RWPE1 (cell line): ENCODE results near the gene CWC15.
"Not testable (repeated sequence)": the region's sequence is repeated elsewhere in the genome, so short reads cannot be mapped to it uniquely, and the experiment has no call there.

Experiments used
- CTCF ChIA-PET: fragments of 350-600 bp; sonication (Branson Sonifier 250); formaldehyde crosslinking; extraction: SDS; loops from one replicate; lab custom pipeline; 2021; lab: Yijun Ruan, JAX
- POLR2A ChIA-PET: fragments of 400-600 bp; formaldehyde crosslinking; extraction: SDS; loops from one replicate; lab custom pipeline; 2020; ENCODE audit warnings: antibody characterized with exemption; ENCODE audit not compliant: low non-redundant PET; lab: Yijun Ruan, JAX
- DNase-seq: peaks from one replicate; pipeline ENCODE4 v3.0.0; 2012; ENCODE audit warnings: low spot score
- H3K27ac ChIP-seq: fragments of 450-650 bp; 2 replicates; pipeline ENCODE4 v1.5.1; 2017
- CTCF ChIP-seq: fragments of 450-650 bp; conservative IDR thresholded peaks from 2 replicates; pipeline ENCODE4 v1.5.1; 2017; ENCODE audit warnings: low read depth, mild to moderate bottlenecking

Gene CWC15

GRCh38 chr11:94932503-94932902 lies 40.9 kb downstream of the CWC15 start:
- no peak for DNase-seq
- CTCF ChIA-PET = interaction anchor here (0.6 to 0.7 kb wide), 2 partner anchors 62 to 879 kb away, joined by 3 to 4 read pairs; no protein-coding TSS in a partner anchor
- POLR2A ChIA-PET = no interaction called here
- TF ChIP-seq CTCF = no peak
- no peak overlapping the region for H3K27ac ChIP-seq

GRCh38 chr11:94932072-94932471 lies 41.3 kb downstream of the CWC15 start:
- H3K27ac ChIP-seq, POLR2A ChIA-PET, DNase-seq: not testable (repeated sequence)
- CTCF ChIA-PET = interaction anchor here (0.5 to 0.6 kb wide), 2 partner anchors 103 to 879 kb away, joined by 3 to 4 read pairs; no protein-coding TSS in a partner anchor

GRCh38 chr11:94928117-94928990 lies 45.0 kb downstream of the CWC15 start:
- ChIA-PET POLR2A (no interaction called here), CTCF (interaction anchor here (0.5 kb wide), 1 partner anchor 30 kb away, joined by 3 read pairs; no protein-coding TSS in a partner anchor)
- DNase-seq = no peak
- TF ChIP-seq CTCF = no peak
- H3K27ac ChIP-seq = no peak overlapping the region

GRCh38 chr11:94926698-94927237 lies 46.6 kb downstream of the CWC15 start:
- ChIA-PET CTCF (no interaction called here), POLR2A (no interaction called here)
- TF ChIP-seq CTCF = no peak
- DNase-seq = no peak
- H3K27ac ChIP-seq = no peak overlapping the region

- no peak for DNase-seq
- no peak overlapping the region for H3K27ac ChIP-seq
- ChIA-PET CTCF (no interaction called here), POLR2A (no interaction called here)
- TF ChIP-seq CTCF = no peak
These were observed 47.1 kb downstream of the CWC15 start for GRCh38 chr11:94926271-94926625.

GRCh38 chr11:94925422-94926270 lies 47.7 kb downstream of the CWC15 start:
- DNase-seq = no peak
- H3K27ac ChIP-seq = no peak overlapping the region
- POLR2A ChIA-PET = no interaction called here
- no peak for TF ChIP-seq CTCF
- CTCF ChIA-PET = no interaction called here
